ENCODE data around the gene CCDC142. TPM values are rescaled to one million over a fixed set of nuclear protein-coding genes. Genes with fewer than 3 reads are reported as not detected.

CCDC142 gene
- total and polyA plus RNA-seq, 10 of the 15 experiments (the other 5 are each of a cell fraction or from before 2014, with no cell fraction given) = 0.93 to 16.9 (median 9.0) TPM

DNA sequence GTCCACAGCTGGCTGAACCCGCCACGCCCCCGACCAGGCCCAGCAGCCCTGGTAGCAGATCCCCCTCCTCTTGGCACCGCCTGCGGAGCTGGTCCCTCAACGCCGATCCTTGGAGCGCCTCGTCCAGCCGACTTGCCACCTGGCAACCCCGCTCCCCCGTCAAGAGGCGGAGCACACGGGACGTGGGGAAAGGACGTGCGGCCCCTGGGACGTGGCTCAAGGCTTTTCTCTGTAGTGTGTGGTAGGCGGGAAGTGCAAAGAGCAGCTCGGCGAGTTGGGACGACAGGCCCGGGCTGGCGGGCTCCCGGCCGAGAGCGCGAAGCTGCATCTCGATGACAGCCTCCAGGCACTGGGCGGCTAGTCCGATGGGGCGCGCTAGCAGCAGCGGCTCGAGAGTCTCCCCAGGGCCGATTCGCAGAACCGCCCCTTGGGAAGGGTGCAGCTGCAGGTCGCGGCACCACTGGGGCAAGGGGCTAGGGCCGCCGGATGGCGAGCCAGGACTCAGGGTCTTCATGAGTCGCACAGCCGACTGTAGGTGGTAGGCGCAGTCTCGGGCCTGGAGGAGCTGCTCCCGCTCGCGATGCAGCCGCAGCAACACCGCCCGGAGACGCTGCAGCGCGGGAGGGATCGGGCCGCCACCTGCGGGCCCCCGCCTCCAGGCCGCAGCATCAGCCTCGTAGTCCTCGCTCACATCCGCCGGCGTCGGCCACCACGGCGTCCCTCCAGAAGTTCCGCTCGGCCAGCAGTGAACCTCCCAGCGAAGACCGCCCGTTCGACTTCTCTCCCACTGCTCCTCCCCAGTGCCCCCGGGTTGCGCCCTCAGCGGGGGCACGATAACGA is 617 bp downstream of the CCDC142 start (continued):
- TF ChIP-seq FOS (IDR thresholded peaks at IDR 0.05; ENCODE audit: borderline replicate concordance, extremely low read depth, insufficient read length) (no peak), CEBPB (IDR thresholded peaks at IDR 0.05; ENCODE audit: borderline replicate concordance in 1 of 2, low read depth in 2 of 2, low read length in 2 of 2) (no peak), POU2F2 (IDR thresholded peaks at IDR 0.05; ENCODE audit: borderline replicate concordance, low read depth, low read length) (no peak), TCF12 (IDR thresholded peaks at IDR 0.05; ENCODE audit: low read depth, low read length) (no peak), YY1 (IDR thresholded peaks at IDR 0.05; ENCODE audit: low read depth, low read length) (no peak), ZBED1 (IDR thresholded peaks at IDR 0.05; ENCODE audit: borderline replicate concordance) (no peak)
- TF ChIP-seq, protein P1, sequence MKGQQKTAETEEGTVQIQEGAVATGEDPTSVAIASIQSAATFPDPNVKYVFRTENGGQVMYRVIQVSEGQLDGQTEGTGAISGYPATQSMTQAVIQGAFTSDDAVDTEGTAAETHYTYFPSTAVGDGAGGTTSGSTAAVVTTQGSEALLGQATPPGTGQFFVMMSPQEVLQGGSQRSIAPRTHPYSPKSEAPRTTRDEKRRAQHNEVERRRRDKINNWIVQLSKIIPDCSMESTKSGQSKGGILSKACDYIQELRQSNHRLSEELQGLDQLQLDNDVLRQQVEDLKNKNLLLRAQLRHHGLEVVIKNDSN (IDR thresholded peaks at IDR 0.05; ENCODE audit: borderline replicate concordance, extremely low read length, insufficient read depth, low read depth, low read length) = no peak
- TF ChIP-seq, protein P2, sequence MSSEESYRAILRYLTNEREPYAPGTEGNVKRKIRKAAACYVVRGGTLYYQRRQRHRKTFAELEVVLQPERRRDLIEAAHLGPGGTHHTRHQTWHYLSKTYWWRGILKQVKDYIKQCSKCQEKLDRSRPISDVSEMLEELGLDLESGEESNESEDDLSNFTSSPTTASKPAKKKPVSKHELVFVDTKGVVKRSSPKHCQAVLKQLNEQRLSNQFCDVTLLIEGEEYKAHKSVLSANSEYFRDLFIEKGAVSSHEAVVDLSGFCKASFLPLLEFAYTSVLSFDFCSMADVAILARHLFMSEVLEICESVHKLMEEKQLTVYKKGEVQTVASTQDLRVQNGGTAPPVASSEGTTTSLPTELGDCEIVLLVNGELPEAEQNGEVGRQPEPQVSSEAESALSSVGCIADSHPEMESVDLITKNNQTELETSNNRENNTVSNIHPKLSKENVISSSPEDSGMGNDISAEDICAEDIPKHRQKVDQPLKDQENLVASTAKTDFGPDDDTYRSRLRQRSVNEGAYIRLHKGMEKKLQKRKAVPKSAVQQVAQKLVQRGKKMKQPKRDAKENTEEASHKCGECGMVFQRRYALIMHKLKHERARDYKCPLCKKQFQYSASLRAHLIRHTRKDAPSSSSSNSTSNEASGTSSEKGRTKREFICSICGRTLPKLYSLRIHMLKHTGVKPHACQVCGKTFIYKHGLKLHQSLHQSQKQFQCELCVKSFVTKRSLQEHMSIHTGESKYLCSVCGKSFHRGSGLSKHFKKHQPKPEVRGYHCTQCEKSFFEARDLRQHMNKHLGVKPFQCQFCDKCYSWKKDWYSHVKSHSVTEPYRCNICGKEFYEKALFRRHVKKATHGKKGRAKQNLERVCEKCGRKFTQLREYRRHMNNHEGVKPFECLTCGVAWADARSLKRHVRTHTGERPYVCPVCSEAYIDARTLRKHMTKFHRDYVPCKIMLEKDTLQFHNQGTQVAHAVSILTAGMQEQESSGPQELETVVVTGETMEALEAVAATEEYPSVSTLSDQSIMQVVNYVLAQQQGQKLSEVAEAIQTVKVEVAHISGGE (CRISPR knock-in tag; IDR thresholded peaks at IDR 0.05) = peak; percentile 69; the same call in 1 of the 2 replicates

All from GM12878 (cell line).